Ectodermal cell (in vitro differentiated cells): Measurements from ENCODE around the gene GRK5.

Experiments
- H3K27ac ChIP-seq: 2 replicates; pipeline ENCODE4 v1.7.0; 2013; ENCODE audit warnings: mild to moderate bottlenecking, low read depth, low read length; ENCODE audit not compliant: insufficient read depth, poor library complexity, severe bottlenecking
- H3K27me3 ChIP-seq: 2 replicates; pipeline ENCODE4 v1.7.0; 2013; ENCODE audit warnings: mild to moderate bottlenecking, low read length; ENCODE audit not compliant: insufficient read depth, control insufficient read depth, poor library complexity, severe bottlenecking
- H3K36me3 ChIP-seq: one replicate; pipeline ENCODE4 v1.7.0; 2013; ENCODE audit warnings: low read length; ENCODE audit not compliant: control insufficient read depth, insufficient read depth
- H3K4me1 ChIP-seq: one replicate; pipeline ENCODE4 v1.7.0; 2013; ENCODE audit warnings: low read length; ENCODE audit not compliant: control insufficient read depth, insufficient read depth
- H3K4me3 ChIP-seq: 2 replicates; pipeline ENCODE4 v1.7.0; 2013; ENCODE audit warnings: low read depth, low read length, control low read depth; ENCODE audit not compliant: insufficient read depth
- H3K9me3 ChIP-seq: 2 replicates; pipeline ENCODE4 v1.7.0; 2013; ENCODE audit warnings: mild to moderate bottlenecking, low read length, moderate library complexity; ENCODE audit not compliant: control insufficient read depth
- WGBS, 2 experiments: methylation state at CpG; one replicate each; pipeline ENCODE4 v1.1.7; 2013; ENCODE audit warnings: missing lambda C conversion rate in 2 of 2; 5-methylcytosine and 5-hydroxymethylcytosine counted together

The GRK5 gene

GRCh38 chr10:119415121-119415520, 207.8 kb downstream of the GRK5 start:
- Histone ChIP-seq H3K4me3 (no peak overlapping the region), H3K9me3 (no peaks in the 10 kb centered on the region), H3K36me3 (no peaks in the 10 kb centered on the region), H3K27ac (no peak overlapping the region), H3K4me1 (peaks cover 28% of the 10 kb centered on the region), H3K27me3 (no peaks in the 10 kb centered on the region)
- WGBS, 2 experiments, result 93 to 94% methylated on average over 6 of the region's 6 CpGs

GRCh38 chr10:119415536-119416503, 208.4 kb downstream of the GRK5 start:
- Histone ChIP-seq H3K27ac (no peak overlapping the region), H3K4me1 (peaks cover 24% of the 10 kb centered on the region), H3K4me3 (no peak overlapping the region), H3K36me3 (no peaks in the 10 kb centered on the region), H3K9me3 (no peaks in the 10 kb centered on the region), H3K27me3 (no peaks in the 10 kb centered on the region)
- 92% methylated on average over 21 of the region's 21 CpGs for WGBS, 2 experiments

- Histone ChIP-seq H3K4me3 (no peak overlapping the region), H3K9me3 (no peaks in the 10 kb centered on the region), H3K36me3 (no peaks in the 10 kb centered on the region), H3K4me1 (peaks cover 33% of the 10 kb centered on the region), H3K27ac (no peak overlapping the region), H3K27me3 (no peaks in the 10 kb centered on the region)
- WGBS, 2 experiments, result 42 to 46% methylated on average over 10 of the region's 10 CpGs
Observed at GRCh38 chr10:119416855-119417254, 209.5 kb downstream of the GRK5 start.

- WGBS, 2 experiments, result 91 to 94% methylated on average over 9 of the region's 9 CpGs
- no peak overlapping the region for H3K27ac ChIP-seq
- no peaks in the 10 kb centered on the region for H3K9me3 ChIP-seq
- no peaks in the 10 kb centered on the region for H3K27me3 ChIP-seq
- H3K4me1 ChIP-seq, result peaks cover 27% of the 10 kb centered on the region
- no peak overlapping the region for H3K4me3 ChIP-seq
- no peaks in the 10 kb centered on the region for H3K36me3 ChIP-seq
Observed at GRCh38 chr10:119417852-119418251, 210.5 kb downstream of the GRK5 start.

GRCh38 chr10:119418362-119418761, 211.0 kb downstream of the GRK5 start:
- WGBS, 2 experiments, result 84 to 88% methylated on average over 4 of the region's 4 CpGs
- H3K4me3 ChIP-seq, result no peak overlapping the region
- H3K9me3 ChIP-seq, result no peaks in the 10 kb centered on the region
- no peaks in the 10 kb centered on the region for H3K36me3 ChIP-seq
- H3K4me1 ChIP-seq, result peaks cover 22% of the 10 kb centered on the region
- H3K27ac ChIP-seq, result no peak overlapping the region
- H3K27me3 ChIP-seq, result no peaks in the 10 kb centered on the region

GRCh38 chr10:119419931-119420330, 212.6 kb downstream of the GRK5 start:
- Histone ChIP-seq H3K27me3 (no peaks in the 10 kb centered on the region), H3K36me3 (no peaks in the 10 kb centered on the region), H3K4me3 (no peak overlapping the region), H3K4me1 (peaks cover 11% of the 10 kb centered on the region), H3K27ac (no peak overlapping the region), H3K9me3 (no peaks in the 10 kb centered on the region)
- 89 to 100% methylated on average over 2 of the region's 2 CpGs for WGBS, 2 experiments

GRCh38 chr10:119420950-119421875, 213.8 kb downstream of the GRK5 start:
- no peaks in the 10 kb centered on the region for H3K9me3 ChIP-seq
- H3K27me3 ChIP-seq, result no peaks in the 10 kb centered on the region
- H3K4me3 ChIP-seq, result no peak overlapping the region
- H3K27ac ChIP-seq, result no peak overlapping the region
- WGBS, 2 experiments, result 78 to 80% methylated on average over 13 of the region's 13 CpGs
- no peaks in the 10 kb centered on the region for H3K36me3 ChIP-seq
- H3K4me1 ChIP-seq, result peaks cover 11% of the 10 kb centered on the region

GRCh38 chr10:119421891-119422681, 214.7 kb downstream of the GRK5 start:
- Histone ChIP-seq H3K36me3 (no peaks in the 10 kb centered on the region), H3K27me3 (no peaks in the 10 kb centered on the region), H3K4me3 (no peak overlapping the region), H3K27ac (no peak overlapping the region), H3K4me1 (peaks cover 11% of the 10 kb centered on the region), H3K9me3 (no peaks in the 10 kb centered on the region)
- WGBS, 2 experiments, result 40 to 44% methylated on average over 11 of the region's 11 CpGs

- 94% methylated on average over 12 of the region's 12 CpGs for WGBS, 2 experiments
- Histone ChIP-seq H3K36me3 (no peaks in the 10 kb centered on the region), H3K4me1 (peaks cover 11% of the 10 kb centered on the region), H3K4me3 (no peak overlapping the region), H3K27me3 (no peaks in the 10 kb centered on the region), H3K9me3 (no peaks in the 10 kb centered on the region), H3K27ac (no peak overlapping the region)
Observed at GRCh38 chr10:119422682-119423509, 215.5 kb downstream of the GRK5 start.
